ENCODE data around the gene AKAP7.

AKAP7 gene

DNA sequence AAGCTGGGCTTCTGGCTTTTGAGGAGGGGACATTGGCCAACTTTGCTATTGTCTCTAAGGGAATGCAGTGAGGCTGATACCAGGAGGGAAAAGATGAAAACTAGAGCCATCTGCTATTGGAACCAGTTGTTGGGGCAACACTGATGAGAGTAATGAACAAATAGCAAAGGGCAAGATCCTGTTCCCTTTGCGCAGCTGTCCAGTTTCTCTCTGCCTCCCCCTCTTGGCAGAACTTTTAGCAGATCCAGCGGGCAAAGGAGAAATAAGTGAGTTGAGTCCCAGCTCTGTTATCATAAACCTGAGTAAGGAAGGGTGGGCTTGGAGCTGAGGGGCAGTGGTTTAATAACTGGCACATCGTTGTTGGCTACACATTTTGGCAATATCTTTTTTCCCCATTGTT is 126.8 kb downstream of the AKAP7 start:
- no peak overlapping the region for H3K4me3 ChIP-seq (ENCODE audit: low read depth, low read length)
- no peak overlapping the region for H3K27ac ChIP-seq
- H3K4me2 ChIP-seq (ENCODE audit: low read length) = no peak overlapping the region
- H2AFZ ChIP-seq = no peak overlapping the region
- TF ChIP-seq, protein P1, sequence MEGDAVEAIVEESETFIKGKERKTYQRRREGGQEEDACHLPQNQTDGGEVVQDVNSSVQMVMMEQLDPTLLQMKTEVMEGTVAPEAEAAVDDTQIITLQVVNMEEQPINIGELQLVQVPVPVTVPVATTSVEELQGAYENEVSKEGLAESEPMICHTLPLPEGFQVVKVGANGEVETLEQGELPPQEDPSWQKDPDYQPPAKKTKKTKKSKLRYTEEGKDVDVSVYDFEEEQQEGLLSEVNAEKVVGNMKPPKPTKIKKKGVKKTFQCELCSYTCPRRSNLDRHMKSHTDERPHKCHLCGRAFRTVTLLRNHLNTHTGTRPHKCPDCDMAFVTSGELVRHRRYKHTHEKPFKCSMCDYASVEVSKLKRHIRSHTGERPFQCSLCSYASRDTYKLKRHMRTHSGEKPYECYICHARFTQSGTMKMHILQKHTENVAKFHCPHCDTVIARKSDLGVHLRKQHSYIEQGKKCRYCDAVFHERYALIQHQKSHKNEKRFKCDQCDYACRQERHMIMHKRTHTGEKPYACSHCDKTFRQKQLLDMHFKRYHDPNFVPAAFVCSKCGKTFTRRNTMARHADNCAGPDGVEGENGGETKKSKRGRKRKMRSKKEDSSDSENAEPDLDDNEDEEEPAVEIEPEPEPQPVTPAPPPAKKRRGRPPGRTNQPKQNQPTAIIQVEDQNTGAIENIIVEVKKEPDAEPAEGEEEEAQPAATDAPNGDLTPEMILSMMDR (IDR thresholded peaks at IDR 0.05) = no peak
- no peaks in the 10 kb centered on the region for H3K36me3 ChIP-seq (ENCODE audit: control insufficient read depth, insufficient read depth, low read length)
- no peaks in the 10 kb centered on the region for H3K27me3 ChIP-seq (ENCODE audit: control insufficient read depth, insufficient read depth, low read length)
- H3K4me1 ChIP-seq = no peaks in the 10 kb centered on the region
- no peaks in the 10 kb centered on the region for H3K79me2 ChIP-seq
- no peaks in the 10 kb centered on the region for H3K9me3 ChIP-seq (ENCODE audit: control insufficient read depth, low read length)
- H3K9ac ChIP-seq = no peak overlapping the region

DNA sequence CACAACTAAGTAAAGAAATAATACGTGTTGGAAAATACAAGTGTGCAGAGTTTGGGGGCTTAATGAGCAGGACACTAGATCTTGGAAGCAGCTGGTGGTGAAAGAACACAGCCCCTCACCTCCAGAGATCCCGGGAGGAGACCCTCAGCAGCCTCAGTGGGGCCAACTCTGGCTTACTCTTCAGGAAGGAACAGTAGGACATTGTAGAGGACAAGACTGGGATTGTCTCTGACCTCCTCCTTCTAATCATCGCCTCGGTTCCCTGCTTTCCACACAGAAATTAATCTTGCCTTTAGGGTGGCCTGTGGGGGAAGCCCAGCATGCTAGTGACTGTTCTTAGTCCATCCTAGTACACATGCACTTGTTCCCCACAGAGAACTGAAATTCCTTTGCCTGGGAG is 130.7 kb downstream of the AKAP7 start:
- no peaks in the 10 kb centered on the region for H3K4me1 ChIP-seq
- H2AFZ ChIP-seq = no peak overlapping the region
- H3K4me3 ChIP-seq (ENCODE audit: low read depth, low read length) = no peak overlapping the region
- H3K27me3 ChIP-seq (ENCODE audit: control insufficient read depth, insufficient read depth, low read length) = no peaks in the 10 kb centered on the region
- H3K4me2 ChIP-seq (ENCODE audit: low read length) = no peak overlapping the region
- no peaks in the 10 kb centered on the region for H3K9me3 ChIP-seq (ENCODE audit: control insufficient read depth, low read length)
- H3K36me3 ChIP-seq (ENCODE audit: control insufficient read depth, insufficient read depth, low read length) = no peaks in the 10 kb centered on the region
- H3K79me2 ChIP-seq = no peaks in the 10 kb centered on the region
- TF ChIP-seq, protein P1 (IDR thresholded peaks at IDR 0.05) = no peak
- no peak overlapping the region for H3K27ac ChIP-seq
- no peak overlapping the region for H3K9ac ChIP-seq

DNA sequence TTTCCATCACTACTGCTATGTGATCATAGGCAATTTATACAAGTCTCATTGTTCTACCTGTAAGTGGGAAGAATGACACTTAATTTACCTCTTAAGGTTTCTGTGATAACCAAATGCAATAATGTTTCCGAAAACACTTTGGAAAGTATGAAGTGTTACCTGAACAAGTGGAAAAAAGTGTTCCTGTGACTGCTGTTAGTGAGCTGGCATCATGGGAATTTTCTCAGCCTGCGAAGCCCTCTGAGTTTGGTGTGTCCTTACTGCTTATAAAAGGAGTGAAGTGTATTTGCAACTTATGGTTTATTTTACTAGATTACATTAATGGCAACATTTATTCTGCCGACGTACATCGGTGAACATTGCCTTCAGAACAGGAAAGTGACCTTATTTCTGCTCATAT is 133.0 kb downstream of the AKAP7 start:
- H3K4me3 ChIP-seq (ENCODE audit: low read depth, low read length) = no peak overlapping the region
- no peak overlapping the region for H3K4me2 ChIP-seq (ENCODE audit: low read length)
- H3K79me2 ChIP-seq = no peaks in the 10 kb centered on the region
- H3K27ac ChIP-seq = no peak overlapping the region
- TF ChIP-seq, protein P1 (IDR thresholded peaks at IDR 0.05) = no peak
- no peaks in the 10 kb centered on the region for H3K36me3 ChIP-seq (ENCODE audit: control insufficient read depth, insufficient read depth, low read length)
- no peak overlapping the region for H2AFZ ChIP-seq
- H3K9me3 ChIP-seq (ENCODE audit: control insufficient read depth, low read length) = no peaks in the 10 kb centered on the region
- no peak overlapping the region for H3K9ac ChIP-seq
- no peaks in the 10 kb centered on the region for H3K27me3 ChIP-seq (ENCODE audit: control insufficient read depth, insufficient read depth, low read length)
- no peaks in the 10 kb centered on the region for H3K4me1 ChIP-seq

DNA sequence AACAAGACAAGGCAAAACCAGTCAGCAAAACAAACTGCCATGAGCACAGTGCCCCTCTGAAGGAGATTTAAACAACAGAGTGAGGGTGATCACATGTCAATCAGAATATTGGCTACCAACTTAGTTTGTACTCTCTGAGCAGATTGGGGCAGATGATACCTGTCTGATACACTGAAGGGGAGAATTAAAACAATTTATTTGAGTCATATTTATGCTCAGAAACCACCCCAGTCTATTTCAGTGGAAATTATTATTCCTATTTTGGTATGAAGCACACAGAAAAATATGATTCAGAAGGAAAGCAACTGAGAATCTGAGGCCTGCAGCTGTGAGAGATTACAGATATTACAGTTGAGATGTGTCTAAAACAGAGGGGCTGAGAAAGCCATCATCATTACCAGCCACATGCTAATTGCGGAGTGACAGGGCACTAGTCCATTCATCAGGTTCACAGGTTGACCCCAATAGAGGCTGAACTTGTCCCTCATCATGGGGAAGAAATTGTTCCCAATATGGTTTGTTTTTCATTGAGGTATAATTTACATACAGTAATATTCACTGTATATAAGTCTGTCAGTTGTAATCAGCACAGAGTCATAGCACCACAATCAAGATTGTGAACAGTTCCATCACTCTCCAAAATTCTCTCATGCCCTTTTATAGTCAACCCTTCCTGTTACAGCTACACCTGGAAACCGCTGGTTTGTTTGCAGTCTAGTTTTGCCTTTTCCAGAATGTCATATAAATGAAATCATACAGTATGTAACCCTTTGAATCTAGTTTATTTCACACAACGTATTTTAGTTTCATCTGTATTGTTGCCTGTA is 134.5 kb downstream of the AKAP7 start:
- H2AFZ ChIP-seq = no peak overlapping the region
- no peaks in the 10 kb centered on the region for H3K4me1 ChIP-seq
- H3K9me3 ChIP-seq (ENCODE audit: control insufficient read depth, low read length) = no peaks in the 10 kb centered on the region
- no peak overlapping the region for H3K27ac ChIP-seq
- no peak overlapping the region for H3K4me2 ChIP-seq (ENCODE audit: low read length)
- no peak overlapping the region for H3K4me3 ChIP-seq (ENCODE audit: low read depth, low read length)
- no peak overlapping the region for H3K9ac ChIP-seq
- no peaks in the 10 kb centered on the region for H3K79me2 ChIP-seq
- TF ChIP-seq, protein P1 (IDR thresholded peaks at IDR 0.05) = no peak
- no peaks in the 10 kb centered on the region for H3K36me3 ChIP-seq (ENCODE audit: control insufficient read depth, insufficient read depth, low read length)
- H3K27me3 ChIP-seq (ENCODE audit: control insufficient read depth, insufficient read depth, low read length) = no peaks in the 10 kb centered on the region

DNA sequence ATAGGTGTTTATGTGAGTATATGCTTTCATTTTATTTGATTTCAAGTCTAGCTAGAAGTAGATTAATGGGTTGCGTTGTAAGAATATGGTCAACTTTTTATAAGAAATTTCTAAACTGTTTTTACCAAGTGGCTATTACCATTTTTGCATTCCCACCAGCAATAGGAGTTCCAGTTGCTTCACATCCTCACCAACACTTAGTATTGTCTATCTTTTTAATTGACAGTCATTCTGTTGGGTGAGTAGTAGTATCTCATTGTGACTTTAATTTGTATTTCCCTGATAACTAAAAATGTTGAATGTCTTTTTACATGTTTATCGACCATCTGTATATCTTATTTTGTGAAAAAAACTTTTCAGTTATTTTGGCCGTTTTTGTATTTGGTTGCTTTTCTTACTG is 135.3 kb downstream of the AKAP7 start:
- H2AFZ ChIP-seq = no peak overlapping the region
- H3K27me3 ChIP-seq (ENCODE audit: control insufficient read depth, insufficient read depth, low read length) = no peaks in the 10 kb centered on the region
- TF ChIP-seq, protein P1 (IDR thresholded peaks at IDR 0.05) = no peak
- H3K27ac ChIP-seq = no peak overlapping the region
- no peaks in the 10 kb centered on the region for H3K4me1 ChIP-seq
- no peak overlapping the region for H3K4me3 ChIP-seq (ENCODE audit: low read depth, low read length)
- no peaks in the 10 kb centered on the region for H3K9me3 ChIP-seq (ENCODE audit: control insufficient read depth, low read length)
- no peak overlapping the region for H3K4me2 ChIP-seq (ENCODE audit: low read length)
- no peaks in the 10 kb centered on the region for H3K36me3 ChIP-seq (ENCODE audit: control insufficient read depth, insufficient read depth, low read length)
- no peak overlapping the region for H3K9ac ChIP-seq
- no peaks in the 10 kb centered on the region for H3K79me2 ChIP-seq

Measured in parathyroid adenoma (tissue), 2 donors.